Mucosa of descending colon (tissue), 3 donors: ENCODE data around the gene NMNAT2. TPM values are rescaled to one million over a fixed set of nuclear protein-coding genes. Genes with fewer than 3 reads are reported as not detected.

Experiments used
- ATAC-seq: fragments of 200-7000 bp; cut with Tn5 transposase; one replicate; pipeline ENCODE4 v1.9.1; 2020; ENCODE audit warnings: mild to moderate bottlenecking, moderate library complexity
- DNase-seq, 3 donors: peaks; one replicate each; pipeline ENCODE4 v3.0.0-alpha.2; 2020
- H3K36me3 ChIP-seq: fragments of 200-600 bp; one replicate; pipeline ENCODE4 v1.8.0; 2021; ENCODE audit warnings: low read depth, mild to moderate bottlenecking
- H3K4me1 ChIP-seq: fragments of 200-600 bp; one replicate; pipeline ENCODE4 v1.8.0; 2021; ENCODE audit warnings: low read depth, mild to moderate bottlenecking
- H3K4me3 ChIP-seq: fragments of 200-600 bp; one replicate; pipeline ENCODE4 v1.8.0; 2021; ENCODE audit warnings: mild to moderate bottlenecking
- H3K9me3 ChIP-seq: fragments of 200-600 bp; one replicate; pipeline ENCODE4 v1.8.0; 2021; ENCODE audit warnings: mild to moderate bottlenecking
- CTCF ChIP-seq: fragments of 200-600 bp; IDR thresholded peaks from one replicate; pipeline ENCODE4 v1.8.0; 2022; ENCODE audit warnings: antibody characterized with exemption, mild to moderate bottlenecking
- intact Hi-C, 2 donors: fragments of 100-400 bp; cut with DNase I in 1 of 2; cut with micrococcal nuclease in 1 of 2; formaldehyde crosslinking; loops; one replicate each; pipeline versions ENCODE4 v1.11.0 to v1.11.1; 2022; cut with DNase I, micrococcal nuclease
- long read RNA-seq, 2 donors: library from polyadenylated mRNA; unstranded; transcript quantifications; one replicate each; pipeline ENCODE4 v2.0.0, GENCODE V29; 2019 to 2021
- total RNA-seq, 3 donors: library from RNA; stranded (reverse); fragmentation: NEBNext Ultra II Directional in 2 of 3; extraction: Animal tissue kit (Norgen Biotek cat#: 25700) in 2 of 3; gene quantifications; one replicate each; pipeline versions ENCODE4 v1.2.1 to v1.2.4, GENCODE V29; 2021 to 2023
- donor health status: DM: no; HTN: no; CAD: no; lungs with moderate emphysema.
- donor health status: DM: no; HTN: no; CAD: no.
- donor health status: DM: no; HTN: yes; CAD: no.

The NMNAT2 gene
- 1 to 10 TPM in 1 of 3 donors, under 1 TPM in 2; 0.29 to 3.6 (median 0.87) TPM for total RNA-seq
- long read RNA-seq, donor 1, partial matches to known transcripts: 0 of 1 reads
- long read RNA-seq, donor 1, other reads (novel, unspliced or antisense): 1 of 1 reads
- long read RNA-seq, donor 2: 0 reads

GRCh38 chr1:183417772-183418491, at the start of gene NMNAT2:
NMNAT2 (minus strand) TSS chr1:183418380; CDS start chr1:183418267, 113 bp downstream.
- H3K4me1 ChIP-seq: peaks cover 6% of the 10 kb centered on the region
- intact Hi-C loops: no loop called here
- no peak for ATAC-seq
- no peaks in the 10 kb centered on the region for H3K36me3 ChIP-seq
- no peak for DNase-seq
- H3K9me3 ChIP-seq: no peaks in the 10 kb centered on the region
- H3K4me3 ChIP-seq: no peak within 1 kb of the TSS
- no peak for TF ChIP-seq CTCF

- no peaks in the 10 kb centered on the region for H3K36me3 ChIP-seq
- ATAC-seq: peak; percentile 26
- intact Hi-C loops: loop anchor here in 1 of 2 donors (10.0 kb wide), 1 partner anchor 77 kb away; no protein-coding TSS in a partner anchor
- H3K4me3 ChIP-seq: no peak overlapping the region
- TF ChIP-seq CTCF: no peak
- H3K4me1 ChIP-seq: peaks cover 3% of the 10 kb centered on the region
- DNase-seq: no peak
- H3K9me3 ChIP-seq: no peaks in the 10 kb centered on the region
Observed at GRCh38 chr1:183467687-183468086, 49.5 kb upstream of the NMNAT2 start.

- peaks cover 3% of the 10 kb centered on the region for H3K4me1 ChIP-seq
- H3K9me3 ChIP-seq: no peaks in the 10 kb centered on the region
- intact Hi-C loops: loop anchor here in 1 of 2 donors (10.0 kb wide), 1 partner anchor 78 kb away; no protein-coding TSS in a partner anchor
- TF ChIP-seq CTCF: no peak
- H3K4me3 ChIP-seq: no peak overlapping the region
- H3K36me3 ChIP-seq: no peaks in the 10 kb centered on the region
- no peak for ATAC-seq
- no peak for DNase-seq
Observed at GRCh38 chr1:183466781-183467180, 48.6 kb upstream of the NMNAT2 start.

DNA sequence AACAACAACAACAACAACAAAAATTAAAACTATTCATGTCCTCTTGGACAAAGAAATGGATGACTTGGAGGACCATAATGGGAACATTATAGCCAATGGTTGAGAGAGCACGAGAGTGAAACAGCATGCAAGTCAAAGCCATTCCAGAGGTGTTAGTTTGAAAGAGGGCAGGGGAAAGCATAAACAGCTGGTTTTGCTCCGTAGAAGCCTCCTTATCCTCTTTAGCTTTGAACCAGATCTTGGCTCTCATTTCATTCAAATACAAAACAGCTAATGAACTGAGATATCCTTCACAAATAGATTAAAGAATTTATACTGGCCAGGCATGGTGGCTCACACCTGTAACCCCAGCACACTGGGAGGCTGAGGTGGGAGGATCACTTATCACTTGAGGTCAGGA, 45.4 kb upstream of the NMNAT2 start:
- TF ChIP-seq CTCF: no peak
- DNase-seq (no peak), ATAC-seq (no peak)
- Histone ChIP-seq H3K36me3 (no peaks in the 10 kb centered on the region), H3K4me3 (no peak overlapping the region), H3K9me3 (no peaks in the 10 kb centered on the region), H3K4me1 (peaks cover 3% of the 10 kb centered on the region)
- intact Hi-C loops: loop anchor here in 1 of 2 donors (10.0 kb wide), 1 partner anchor 81 kb away; no protein-coding TSS in a partner anchor

DNA sequence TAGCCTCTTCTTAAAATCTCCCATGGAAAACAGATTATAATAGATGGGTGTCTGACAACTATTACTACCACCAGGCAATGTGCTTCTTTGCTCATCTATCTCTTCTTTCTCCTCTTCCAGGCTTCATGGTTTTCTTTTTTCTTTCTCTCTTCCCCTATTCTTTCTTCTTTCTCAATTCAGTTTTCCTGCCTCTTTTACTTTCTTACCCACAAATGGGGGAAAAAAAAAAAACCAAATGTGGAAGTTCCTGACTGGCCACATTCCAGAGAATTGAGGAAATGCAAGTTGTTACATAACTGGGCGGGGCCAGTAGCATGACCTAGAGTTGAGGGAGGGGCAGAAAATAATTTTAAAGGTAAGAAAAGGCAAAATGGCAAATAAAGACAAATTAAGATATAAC, 43.2 kb upstream of the NMNAT2 start:
- intact Hi-C loops: loop anchor here in 1 of 2 donors (10.0 kb wide), 1 partner anchor 83 kb away; no protein-coding TSS in a partner anchor
- TF ChIP-seq CTCF: no peak
- ATAC-seq (peak; percentile 68), DNase-seq (peak in 1 of 3 donors; percentile 55)
- H3K4me1 ChIP-seq: no peaks in the 10 kb centered on the region
- H3K36me3 ChIP-seq: no peaks in the 10 kb centered on the region
- H3K4me3 ChIP-seq: no peak overlapping the region
- no peaks in the 10 kb centered on the region for H3K9me3 ChIP-seq
